Stomach (tissue), 9 donors: ENCODE results near the gene DBNL. TPM values are rescaled to one million over a fixed set of nuclear protein-coding genes. Genes with fewer than 3 reads are reported as not detected.

Source experiments
- DNase-seq, 2 donors: peaks; one replicate each; pipeline versions ENCODE4 v3.0.0 to v3.0.0-alpha.2; 2013 to 2019
- H3K27ac ChIP-seq, 5 donors: fragments of 200-600 bp in 4 of 5; sonication (generic) in 4 of 5; one replicate each; pipeline ENCODE4 v1.5.1; 2013 to 2019; ENCODE audit warnings: mild to moderate bottlenecking in 1 of 5, moderate library complexity in 1 of 5
- H3K27me3 ChIP-seq, 3 donors: fragments of 200-600 bp; sonication (generic); one replicate each; pipeline ENCODE4 v1.5.1; 2017 to 2019; ENCODE audit warnings: mixed run types in 1 of 3
- H3K36me3 ChIP-seq, 4 donors: fragments of 200-600 bp; sonication (generic); 1 replicate in 3 of 4; 2 replicates in 1 of 4; pipeline ENCODE4 v1.5.1; 2016 to 2019
- H3K4me1 ChIP-seq, 4 donors: fragments of 200-600 bp; sonication (generic); one replicate each; pipeline ENCODE4 v1.5.1; 2016 to 2019
- H3K4me3 ChIP-seq, 4 donors: fragments of 200-600 bp; sonication (generic) in 3 of 4; one replicate each; pipeline ENCODE4 v1.5.1; 2016 to 2019; ENCODE audit warnings: mild to moderate bottlenecking in 1 of 4
- H3K9me3 ChIP-seq, 4 donors: fragments of 200-600 bp; sonication (generic); one replicate each; pipeline ENCODE4 v1.5.1; 2016 to 2019
- CTCF ChIP-seq, 7 experiments: fragments of 450-650 bp in 4 of 7; fragments of 200-600 bp in 3 of 7; sonication (generic) in 3 of 7; IDR thresholded peaks; one replicate each; pipeline ENCODE4 v1.5.1; 2016 to 2019; ENCODE audit warnings: antibody characterized with exemption in 7 of 7, control low read depth in 2 of 7, mild to moderate bottlenecking in 1 of 7
- EP300 ChIP-seq: sonication (generic); formaldehyde crosslinking; IDR thresholded peaks from one replicate; pipeline ENCODE4 v1.6.1; 2017; ENCODE audit warnings: antibody characterized with exemption
- POLR2A ChIP-seq, 4 donors: fragments of 450-650 bp; IDR thresholded peaks; one replicate each; pipeline ENCODE4 v1.6.1; 2016; ENCODE audit warnings: antibody characterized with exemption in 4 of 4, control low read depth in 2 of 4, mild to moderate bottlenecking in 1 of 4, moderate library complexity in 1 of 4
- POLR2AphosphoS5 ChIP-seq, 3 donors: sonication (generic); formaldehyde crosslinking; IDR thresholded peaks; one replicate each; pipeline ENCODE4 v1.6.1; 2016; ENCODE audit warnings: antibody characterized with exemption in 3 of 3
- WGBS, 5 donors: extraction: QIAGEN DNeasy Blood & Tissue Kit in 3 of 5; methylation state at CpG; one replicate each; pipeline versions ENCODE4 v1.1.5 to v1.1.7; 2013 to 2018; 5-methylcytosine and 5-hydroxymethylcytosine counted together
- intact Hi-C: fragments of 100-400 bp; cut with DNase I; formaldehyde crosslinking; loops from one replicate; pipeline ENCODE4 v1.15.1; 2023; ENCODE audit warnings: low total_unique reads
- polyA plus RNA-seq, 3 donors: library from polyadenylated mRNA; stranded (reverse); fragments of 200-250 nt; gene quantifications; one replicate each; pipeline ENCODE4 v1.2.3, GENCODE V29; 2013
- total RNA-seq, 5 donors: library from RNA; depleted of rRNA; stranded (reverse); fragments of >200 nt; gene quantifications; one replicate each; pipeline versions ENCODE4 v1.1.0 to v1.2.3, GENCODE V29; 2014 to 2016
- donor health status: healthy with polysubstance abuse.
- donor health status: Bipolar disorder and iron deficiency.
- donor health status: healthy.

DBNL gene
- total and polyA plus RNA-seq, 8 donors = 27.4 to 154 (median 78.0) TPM

- no peak for TF ChIP-seq EP300
- no peak for TF ChIP-seq CTCF (IDR thresholded peaks at IDR 0.05)
- no peak for TF ChIP-seq POLR2AphosphoS5 (IDR thresholded peaks at IDR 0.05)
- no peak for TF ChIP-seq POLR2A (IDR thresholded peaks at IDR 0.05)
- Histone ChIP-seq H3K27ac (no peak overlapping the region), H3K36me3 (peaks cover 3 to 13% (median 11%) of the 10 kb centered on the region in 4 donors), H3K27me3 (no peaks in the 10 kb centered on the region), H3K9me3 (no peaks in the 10 kb centered on the region), H3K4me1 (peaks cover 21 to 49% (median 36%) of the 10 kb centered on the region in 4 donors), H3K4me3 (no peak overlapping the region)
- 57 to 72% (median 62%) methylated on average over 6 to 7 of the region's 7 CpGs for WGBS, 5 donors
- no peak for DNase-seq
- intact Hi-C loops = no loop called here
Observed at GRCh38 chr7:44066494-44067063, 22.1 kb downstream of the DBNL start.

- TF ChIP-seq CTCF (IDR thresholded peaks at IDR 0.05) (no peak), POLR2A (IDR thresholded peaks at IDR 0.05) (no peak), EP300 (no peak), POLR2AphosphoS5 (IDR thresholded peaks at IDR 0.05) (no peak)
Observed at GRCh38 chr7:44067064-44067951, 22.8 kb downstream of the DBNL start.

GRCh38 chr7:44068054-44068453, 23.6 kb downstream of the DBNL start:
- H3K4me1 ChIP-seq = peaks cover 36 to 63% (median 49%) of the 10 kb centered on the region in 4 donors
- no peaks in the 10 kb centered on the region for H3K9me3 ChIP-seq
- DNase-seq = no peak
- WGBS, 5 donors = 46 to 61% (median 55%) methylated on average over 7 of the region's 7 CpGs
- peaks cover 2 to 8% (median 5%) of the 10 kb centered on the region in 4 donors for H3K36me3 ChIP-seq
- no peak overlapping the region for H3K27ac ChIP-seq
- no peak overlapping the region for H3K4me3 ChIP-seq
- intact Hi-C loops = no loop called here
- TF ChIP-seq EP300 (no peak), POLR2AphosphoS5 (IDR thresholded peaks at IDR 0.05) (peak in 2 of 3 donors; percentile 4 to 36)
- H3K27me3 ChIP-seq = no peaks in the 10 kb centered on the region

More at GRCh38 chr7:44067064-44067951, 22.8 kb downstream of the DBNL start:
- Histone ChIP-seq H3K36me3 (peaks cover 0 to 5% (median 4%) of the 10 kb centered on the region in 4 donors), H3K4me1 (peaks cover 28 to 56% (median 41%) of the 10 kb centered on the region in 4 donors), H3K4me3 (no peak overlapping the region), H3K27me3 (no peaks in the 10 kb centered on the region), H3K27ac (no peak overlapping the region), H3K9me3 (no peaks in the 10 kb centered on the region)
- WGBS, 5 donors = 68 to 82% (median 73%) methylated on average over 11 of the region's 11 CpGs
- intact Hi-C loops = no loop called here
- no peak for DNase-seq

- TF ChIP-seq POLR2A (IDR thresholded peaks at IDR 0.05) (no peak), CTCF (IDR thresholded peaks at IDR 0.05) (no peak), EP300 (no peak), POLR2AphosphoS5 (IDR thresholded peaks at IDR 0.05) (no peak)
- DNase-seq = peak in 1 of 2 donors; percentile 55
- intact Hi-C loops = loop anchor here (10.0 kb wide), 2 partner anchors 53 to 123 kb away; partner anchors contain the start of gene POLD2
- H3K4me3 ChIP-seq = no peak overlapping the region
- H3K36me3 ChIP-seq = peaks cover 23 to 45% (median 43%) of the 10 kb centered on the region in 4 donors
- H3K27me3 ChIP-seq = no peaks in the 10 kb centered on the region
- H3K27ac ChIP-seq = peak overlapping the region in 2 of 5 donors; percentile 78 to 84
- no peaks in the 10 kb centered on the region for H3K9me3 ChIP-seq
- peaks cover 31 to 69% (median 47%) of the 10 kb centered on the region in 4 donors for H3K4me1 ChIP-seq
- WGBS, 5 donors = 44 to 56% (median 54%) methylated on average over 9 of the region's 9 CpGs
Observed at GRCh38 chr7:44071726-44072363, 27.3 kb downstream of the DBNL start.
